Ascending aorta (tissue), 2 donors: ENCODE results near the gene LRRC75B. TPM values are rescaled to one million over a fixed set of nuclear protein-coding genes. Genes with fewer than 3 reads are reported as not detected.

Experiments
- DNase-seq, 2 donors: peaks; one replicate each; pipeline ENCODE4 v3.0.0-alpha.2; 2019; ENCODE audit warnings: low spot score in 2 of 2
- H3K27ac ChIP-seq, 2 donors: fragments of 200-600 bp; sonication (generic); one replicate each; pipeline ENCODE4 v1.5.1; 2016 to 2017; ENCODE audit warnings: mild to moderate bottlenecking in 1 of 2
- H3K27me3 ChIP-seq: fragments of 200-600 bp; sonication (generic); one replicate; pipeline ENCODE4 v1.5.1; 2017
- H3K36me3 ChIP-seq, 2 donors: fragments of 200-600 bp; sonication (generic); one replicate each; pipeline ENCODE4 v1.5.1; 2016
- H3K4me1 ChIP-seq, 2 donors: fragments of 200-600 bp; sonication (generic); one replicate each; pipeline ENCODE4 v1.5.1; 2016 to 2017; ENCODE audit warnings: mild to moderate bottlenecking in 1 of 2
- H3K4me3 ChIP-seq, 2 donors: fragments of 200-600 bp; sonication (generic); one replicate each; pipeline ENCODE4 v1.5.1; 2016 to 2017; ENCODE audit warnings: mild to moderate bottlenecking in 1 of 2
- H3K9me3 ChIP-seq, 2 donors: fragments of 200-600 bp; sonication (generic); one replicate each; pipeline ENCODE4 v1.5.1; 2016
- intact Hi-C: fragments of 100-400 bp; cut with DNase I; formaldehyde crosslinking; loops from one replicate; pipeline ENCODE4 v1.15.1; 2023
- total RNA-seq: library from RNA; depleted of rRNA; stranded (reverse); fragments of >200 nt; gene quantifications from one replicate; pipeline ENCODE4 v1.1.0, GENCODE V29; 2016
- TF ChIP-seq, protein P1 (sequence below), 3 experiments: fragments of 200-600 bp in 2 of 3; fragments of 450-650 bp in 1 of 3; sonication (generic) in 2 of 3; IDR thresholded peaks; one replicate each; pipeline ENCODE4 v1.5.1; 2016 to 2019; ENCODE audit warnings: antibody characterized with exemption in 3 of 3, mild to moderate bottlenecking in 1 of 3, moderate library complexity in 1 of 3

LRRC75B gene
- total RNA-seq, 1 donor from 2014 or later = 22.7 TPM

DNA sequence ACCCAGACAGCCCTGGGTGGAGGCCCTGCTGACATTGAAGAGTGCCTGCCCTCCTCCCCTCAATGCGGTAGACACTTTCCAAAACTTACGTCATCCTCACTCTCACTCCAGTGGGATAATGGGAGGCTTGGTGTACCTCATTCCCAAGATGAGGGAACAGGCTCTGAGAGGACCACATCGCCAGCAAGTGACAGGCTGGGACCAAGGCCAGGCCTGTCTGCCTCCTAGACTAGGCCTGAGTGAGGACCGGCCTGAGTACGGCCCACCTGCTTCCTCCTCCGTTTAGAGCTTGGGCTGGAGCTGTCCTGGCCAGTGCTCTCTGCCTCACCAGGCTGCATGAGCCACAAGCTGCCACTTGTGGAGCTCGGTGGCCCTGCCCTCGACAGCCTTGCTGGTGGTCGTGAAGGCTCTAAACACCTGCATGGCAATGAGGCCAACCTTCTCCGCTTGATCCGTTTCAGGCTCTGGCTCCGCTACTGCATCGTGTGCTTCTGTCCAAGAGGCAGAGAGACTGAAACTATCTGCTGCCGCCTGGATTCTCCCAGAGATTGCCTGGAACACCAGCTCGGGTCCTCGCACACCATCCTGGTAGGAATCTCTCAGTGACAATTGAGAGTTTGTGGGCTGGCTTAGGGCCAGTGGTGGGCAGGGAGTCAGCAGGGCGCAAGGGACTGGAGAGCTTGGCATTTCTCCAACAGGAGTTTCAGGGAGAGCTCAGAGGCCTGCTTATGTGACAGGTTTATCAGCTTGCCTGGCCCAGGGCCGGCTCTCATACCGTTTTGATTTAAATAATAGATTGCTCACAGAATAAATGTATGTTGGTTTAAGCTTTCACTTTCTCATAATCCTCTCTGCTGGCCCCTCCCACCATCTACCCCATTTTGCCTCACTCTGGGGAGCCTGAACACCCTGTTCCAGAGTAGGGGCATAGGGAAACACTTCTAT, 9.4 kb downstream of the LRRC75B start:
- no peaks in the 10 kb centered on the region for H3K27me3 ChIP-seq
- H3K9me3 ChIP-seq = no peaks in the 10 kb centered on the region
- TF ChIP-seq, protein P1, sequence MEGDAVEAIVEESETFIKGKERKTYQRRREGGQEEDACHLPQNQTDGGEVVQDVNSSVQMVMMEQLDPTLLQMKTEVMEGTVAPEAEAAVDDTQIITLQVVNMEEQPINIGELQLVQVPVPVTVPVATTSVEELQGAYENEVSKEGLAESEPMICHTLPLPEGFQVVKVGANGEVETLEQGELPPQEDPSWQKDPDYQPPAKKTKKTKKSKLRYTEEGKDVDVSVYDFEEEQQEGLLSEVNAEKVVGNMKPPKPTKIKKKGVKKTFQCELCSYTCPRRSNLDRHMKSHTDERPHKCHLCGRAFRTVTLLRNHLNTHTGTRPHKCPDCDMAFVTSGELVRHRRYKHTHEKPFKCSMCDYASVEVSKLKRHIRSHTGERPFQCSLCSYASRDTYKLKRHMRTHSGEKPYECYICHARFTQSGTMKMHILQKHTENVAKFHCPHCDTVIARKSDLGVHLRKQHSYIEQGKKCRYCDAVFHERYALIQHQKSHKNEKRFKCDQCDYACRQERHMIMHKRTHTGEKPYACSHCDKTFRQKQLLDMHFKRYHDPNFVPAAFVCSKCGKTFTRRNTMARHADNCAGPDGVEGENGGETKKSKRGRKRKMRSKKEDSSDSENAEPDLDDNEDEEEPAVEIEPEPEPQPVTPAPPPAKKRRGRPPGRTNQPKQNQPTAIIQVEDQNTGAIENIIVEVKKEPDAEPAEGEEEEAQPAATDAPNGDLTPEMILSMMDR (IDR thresholded peaks at IDR 0.05) = no peak
- intact Hi-C loops = no loop called here
- no peak for DNase-seq
- H3K4me3 ChIP-seq = peak overlapping the region; percentile 33 to 51
- peaks cover 0 to 8% of the 10 kb centered on the region in 2 donors for H3K4me1 ChIP-seq
- H3K27ac ChIP-seq = peak overlapping the region; percentile 76 to 79
- peaks cover 7 to 27% of the 10 kb centered on the region in 2 donors for H3K36me3 ChIP-seq

- no peak for DNase-seq
- H3K4me1 ChIP-seq = peaks cover 0 to 8% of the 10 kb centered on the region in 2 donors
- intact Hi-C loops = no loop called here
- TF ChIP-seq, protein P1 (IDR thresholded peaks at IDR 0.05) = no peak
- H3K36me3 ChIP-seq = peaks cover 0 to 21% of the 10 kb centered on the region in 2 donors
- no peak overlapping the region for H3K27ac ChIP-seq
- H3K27me3 ChIP-seq = no peaks in the 10 kb centered on the region
- H3K4me3 ChIP-seq = no peak overlapping the region
- H3K9me3 ChIP-seq = no peaks in the 10 kb centered on the region
Observed at GRCh38 chr22:24582056-24582814, 10.6 kb downstream of the LRRC75B start.

- no peaks in the 10 kb centered on the region for H3K27me3 ChIP-seq
- TF ChIP-seq, protein P1 (IDR thresholded peaks at IDR 0.05) = no peak
- peaks cover 0 to 11% of the 10 kb centered on the region in 2 donors for H3K36me3 ChIP-seq
- intact Hi-C loops = no loop called here
- DNase-seq = no peak
- no peak overlapping the region for H3K27ac ChIP-seq
- H3K9me3 ChIP-seq = no peaks in the 10 kb centered on the region
- no peak overlapping the region for H3K4me3 ChIP-seq
- H3K4me1 ChIP-seq = peaks cover 0 to 8% of the 10 kb centered on the region in 2 donors
Observed at GRCh38 chr22:24580276-24580675, 12.6 kb downstream of the LRRC75B start.

- intact Hi-C loops = no loop called here
- no peaks in the 10 kb centered on the region for H3K27me3 ChIP-seq
- H3K4me3 ChIP-seq = no peak overlapping the region
- TF ChIP-seq, protein P1 (IDR thresholded peaks at IDR 0.05) = no peak
- H3K9me3 ChIP-seq = no peaks in the 10 kb centered on the region
- H3K27ac ChIP-seq = peak overlapping the region in 1 of 2 donors; percentile 1
- DNase-seq = no peak
- peaks cover 0 to 8% of the 10 kb centered on the region in 2 donors for H3K4me1 ChIP-seq
- peaks cover 4 to 22% of the 10 kb centered on the region in 2 donors for H3K36me3 ChIP-seq
Observed at GRCh38 chr22:24579258-24579601, 13.6 kb downstream of the LRRC75B start.

DNA sequence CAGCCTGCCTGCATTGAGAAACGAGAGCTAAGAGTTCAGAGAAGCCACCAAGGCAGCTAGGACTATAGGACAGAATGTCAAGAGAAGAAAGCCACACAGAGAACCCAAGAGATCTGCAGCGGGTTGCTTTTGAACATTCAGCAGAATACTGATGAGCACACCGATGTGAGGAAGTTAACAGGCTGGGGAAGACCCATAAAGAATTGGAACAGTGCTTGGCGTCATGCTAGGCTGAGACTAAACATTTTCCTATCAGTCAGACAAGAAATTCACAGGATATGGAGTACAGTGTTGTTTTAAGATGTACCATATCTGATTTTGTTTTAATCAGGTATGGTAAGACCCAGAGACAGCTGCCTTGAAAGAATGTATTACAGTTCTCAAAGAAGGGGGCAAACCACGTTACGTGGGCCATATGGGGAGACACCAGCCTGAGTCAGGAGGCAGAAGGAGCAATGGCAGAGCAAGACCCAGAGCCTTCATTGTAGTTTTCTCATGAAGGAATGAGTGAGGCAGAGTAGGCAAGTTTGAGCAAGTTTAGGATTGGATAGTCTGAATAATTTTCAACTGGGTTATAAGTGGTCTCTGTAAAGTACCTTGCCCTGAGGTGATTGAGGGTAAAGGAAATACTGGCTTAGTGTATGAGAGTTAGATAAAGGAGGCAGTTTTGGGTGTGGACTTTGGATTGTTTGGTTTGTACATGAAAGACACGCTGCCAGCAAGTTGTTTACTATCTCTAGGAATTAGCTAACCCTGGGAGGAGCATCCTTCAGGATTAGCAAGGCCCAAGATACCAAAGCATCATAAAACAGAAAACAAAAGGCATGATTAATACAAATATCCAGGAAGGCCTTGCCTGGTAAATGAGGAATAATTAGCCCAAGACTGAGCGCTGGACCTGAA, 14.3 kb downstream of the LRRC75B start:
- H3K4me3 ChIP-seq = no peak overlapping the region
- DNase-seq = no peak
- H3K27ac ChIP-seq = peak overlapping the region in 1 of 2 donors; percentile 1

More for the DNA sequence above, 14.3 kb downstream of the LRRC75B start:
- peaks cover 10 to 28% of the 10 kb centered on the region in 2 donors for H3K36me3 ChIP-seq
- H3K27me3 ChIP-seq = no peaks in the 10 kb centered on the region
- TF ChIP-seq, protein P1 (IDR thresholded peaks at IDR 0.05) = no peak
- intact Hi-C loops = no loop called here
- H3K9me3 ChIP-seq = no peaks in the 10 kb centered on the region
- peaks cover 0 to 7% of the 10 kb centered on the region in 2 donors for H3K4me1 ChIP-seq
